ENCODE results near the gene PTPRD.

Gene PTPRD

GRCh38 chr9:8337834-8338766 is 2274.7 kb downstream of the PTPRD start:
- DNase-seq: no peak

GRCh38 chr9:8332871-8333270 is 2279.9 kb downstream of the PTPRD start:
- DNase-seq: no peak

GRCh38 chr9:8332331-8332650 is 2280.5 kb downstream of the PTPRD start:
- DNase-seq: no peak

GRCh38 chr9:8331507-8332330 is 2281.1 kb downstream of the PTPRD start:
- DNase-seq: no peak

GRCh38 chr9:8329561-8330283 is 2283.1 kb downstream of the PTPRD start:
- DNase-seq: no peak

- DNase-seq: no peak
Measured at GRCh38 chr9:8315211-8315610, 2297.6 kb downstream of the PTPRD start.

GRCh38 chr9:8309258-8309657 is 2303.5 kb downstream of the PTPRD start:
- DNase-seq: no peak

GRCh38 chr9:8304720-8305119 is 2308.1 kb downstream of the PTPRD start:
- no peak for DNase-seq

- DNase-seq: no peak
Measured at GRCh38 chr9:8301296-8301695, 2311.5 kb downstream of the PTPRD start.

GRCh38 chr9:8297047-8297446 is 2315.8 kb downstream of the PTPRD start:
- no peak for DNase-seq

- no peak for DNase-seq
Measured at GRCh38 chr9:8292657-8293056, 2320.1 kb downstream of the PTPRD start.

- DNase-seq: no peak
Measured at GRCh38 chr9:8289681-8290080, 2323.1 kb downstream of the PTPRD start.

- DNase-seq: no peak
Measured at GRCh38 chr9:8287970-8288369, 2324.8 kb downstream of the PTPRD start.

- no peak for DNase-seq
Measured at GRCh38 chr9:8287501-8287900, 2325.3 kb downstream of the PTPRD start.

GRCh38 chr9:8284884-8285283 is 2327.9 kb downstream of the PTPRD start:
- no peak for DNase-seq

- DNase-seq: no peak
Measured at GRCh38 chr9:8282535-8282934, 2330.3 kb downstream of the PTPRD start.

- DNase-seq: no peak
Measured at GRCh38 chr9:8280811-8281210, 2332.0 kb downstream of the PTPRD start.

GRCh38 chr9:8278048-8278447 is 2334.8 kb downstream of the PTPRD start:
- DNase-seq: no peak

GRCh38 chr9:8270235-8270634 is 2342.6 kb downstream of the PTPRD start:
- no peak for DNase-seq

GRCh38 chr9:8268881-8269280 is 2343.9 kb downstream of the PTPRD start:
- no peak for DNase-seq

- DNase-seq: no peak
Measured at GRCh38 chr9:8268216-8268878, 2344.5 kb downstream of the PTPRD start.

GRCh38 chr9:8267636-8268035 is 2345.2 kb downstream of the PTPRD start:
- DNase-seq: no peak

- DNase-seq: no peak
Measured at GRCh38 chr9:8266861-8267260, 2345.9 kb downstream of the PTPRD start.
